Myocyte (in vitro differentiated cells): ENCODE data around the gene STRN4. TPM values are rescaled to one million over a fixed set of nuclear protein-coding genes. Genes with fewer than 3 reads are reported as not detected.
A peak's percentile ranks its signal among the peaks of the same experiment; 100 is the strongest.

ENCODE experiments used
- DNase-seq: peaks from one replicate; pipeline ENCODE4 v3.0.0-alpha.2; 2012; ENCODE audit warnings: low read depth
- total RNA-seq: library from RNA; depleted of rRNA; stranded (reverse); fragments of >200 nt; gene quantifications from 2 replicates; pipeline ENCODE4 v1.2.3, GENCODE V29; 2014

STRN4 gene
- total RNA-seq, 1 donor from 2014 or later = 75.0 TPM

- no peak for DNase-seq
Observed at GRCh38 chr19:46726551-46726950, 19.7 kb downstream of the STRN4 start.

GRCh38 chr19:46725859-46726393 lies 20.3 kb downstream of the STRN4 start:
- no peak for DNase-seq

GRCh38 chr19:46725036-46725820 lies 21.0 kb downstream of the STRN4 start:
- no peak for DNase-seq

- DNase-seq = no peak
Observed at GRCh38 chr19:46724468-46724867, 21.8 kb downstream of the STRN4 start.

- no peak for DNase-seq
Observed at GRCh38 chr19:46723471-46723870, 22.8 kb downstream of the STRN4 start.

GRCh38 chr19:46723023-46723461 lies 23.2 kb downstream of the STRN4 start:
- DNase-seq = peak; percentile 57

- DNase-seq = no peak
Observed at GRCh38 chr19:46722421-46723022, 23.7 kb downstream of the STRN4 start.

- DNase-seq = no peak
Observed at GRCh38 chr19:46722004-46722380, 24.3 kb downstream of the STRN4 start.

- DNase-seq = no peak
Observed at GRCh38 chr19:46721269-46722003, 24.8 kb downstream of the STRN4 start.

- no peak for DNase-seq
Observed at GRCh38 chr19:46720503-46721239, 25.6 kb downstream of the STRN4 start.

- no peak for DNase-seq
Observed at GRCh38 chr19:46719629-46720502, 26.4 kb downstream of the STRN4 start.

- DNase-seq = no peak
Observed at GRCh38 chr19:46718934-46719622, 27.2 kb downstream of the STRN4 start.

GRCh38 chr19:46718157-46718933 lies 27.9 kb downstream of the STRN4 start:
- DNase-seq = peak; percentile 26

GRCh38 chr19:46717716-46718143 lies 28.5 kb downstream of the STRN4 start:
- DNase-seq = no peak

GRCh38 chr19:46717034-46717715 lies 29.1 kb downstream of the STRN4 start, which contains the start of gene PRKD2:
PRKD2 (minus strand) TSS chr19:46717114; CDS start chr19:46716370, 744 bp downstream.
- DNase-seq = peak; percentile 83

GRCh38 chr19:46716672-46717033 lies 29.6 kb downstream of the STRN4 start:
- DNase-seq = no peak

GRCh38 chr19:46715975-46716671 lies 30.1 kb downstream of the STRN4 start:
- DNase-seq = peak; percentile 21

GRCh38 chr19:46715620-46715974 lies 30.7 kb downstream of the STRN4 start:
- DNase-seq = no peak
